GM23248 (cell line): Measurements from ENCODE around the gene TMED7. TPM values are rescaled to one million over a fixed set of nuclear protein-coding genes. Genes with fewer than 3 reads are reported as not detected.
A peak's percentile ranks its signal among the peaks of the same experiment; 100 is the strongest.
"Not testable (repeated sequence)": the region's sequence is repeated elsewhere in the genome, so short reads cannot be mapped to it uniquely, and the experiment has no call there.

ENCODE experiments used
- DNase-seq: peaks from one replicate; pipeline ENCODE4 v3.0.0-alpha.2; 2015
- H2AFZ ChIP-seq: fragments of 200-600 bp; sonication (generic); 2 replicates; pipeline ENCODE4 v1.6.1; 2016; ENCODE audit warnings: antibody characterized with exemption
- H3F3A ChIP-seq: fragments of 200-600 bp; sonication (generic); 2 replicates; pipeline ENCODE4 v1.6.1; 2016; ENCODE audit warnings: mild to moderate bottlenecking, antibody characterized with exemption, mixed run types; ENCODE audit not compliant: insufficient read depth
- H3K27ac ChIP-seq: fragments of 200-600 bp; sonication (generic); 2 replicates; pipeline ENCODE4 v1.5.1; 2016; ENCODE audit warnings: mild to moderate bottlenecking
- H3K27me3 ChIP-seq: fragments of 200-600 bp; sonication (generic); replicated peaks from 2 replicates; pipeline ENCODE4 v1.6.1; 2016; ENCODE audit warnings: mild to moderate bottlenecking; ENCODE audit not compliant: insufficient read depth
- H3K36me3 ChIP-seq: fragments of 200-600 bp; sonication (generic); 2 replicates; pipeline ENCODE4 v1.6.1; 2016; ENCODE audit warnings: low read depth, mild to moderate bottlenecking
- H3K4me1 ChIP-seq: fragments of 200-600 bp; sonication (generic); 2 replicates; pipeline ENCODE4 v1.6.1; 2016; ENCODE audit warnings: mild to moderate bottlenecking; ENCODE audit not compliant: insufficient read depth
- H3K4me2 ChIP-seq: fragments of 200-600 bp; sonication (generic); one replicate; pipeline ENCODE4 v1.6.1; 2016; ENCODE audit warnings: mild to moderate bottlenecking; ENCODE audit not compliant: unreplicated experiment
- H3K4me3 ChIP-seq: fragments of 200-600 bp; sonication (generic); 2 replicates; pipeline ENCODE4 v1.5.1; 2016; ENCODE audit warnings: mild to moderate bottlenecking
- H3K79me2 ChIP-seq: fragments of 200-600 bp; sonication (generic); 2 replicates; pipeline ENCODE4 v1.6.1; 2016; ENCODE audit warnings: mild to moderate bottlenecking; ENCODE audit not compliant: insufficient read depth
- H3K9ac ChIP-seq: fragments of 200-600 bp; sonication (generic); 2 replicates; pipeline ENCODE4 v1.6.1; 2016; ENCODE audit warnings: mild to moderate bottlenecking
- H3K9me2 ChIP-seq: fragments of 200-600 bp; sonication (generic); 2 replicates; pipeline ENCODE4 v1.6.1; 2016; ENCODE audit warnings: mixed run types, mild to moderate bottlenecking, moderate library complexity; ENCODE audit not compliant: insufficient read depth
- H3K9me3 ChIP-seq: fragments of 200-600 bp; sonication (generic); one replicate; pipeline ENCODE4 v1.6.1; 2017; ENCODE audit warnings: low read depth
- H4K20me1 ChIP-seq: fragments of 200-600 bp; sonication (generic); 2 replicates; pipeline ENCODE4 v1.6.0; 2016; ENCODE audit not compliant: insufficient read depth
- EZH2 ChIP-seq: fragments of 200-600 bp; sonication (generic); IDR thresholded peaks from 2 replicates; pipeline ENCODE4 v1.6.1; 2018; ENCODE audit warnings: antibody characterized with exemption, mild to moderate bottlenecking; ENCODE audit not compliant: insufficient read depth, poor library complexity, severe bottlenecking
- EZH2phosphoT487 ChIP-seq: fragments of 200-600 bp; sonication (generic); IDR thresholded peaks from 2 replicates; pipeline ENCODE4 v1.6.1; 2018; ENCODE audit warnings: antibody characterized with exemption, moderate library complexity, mild to moderate bottlenecking, low read depth; ENCODE audit not compliant: insufficient read depth
- WGBS, 2 experiments: methylation state at CpG; one replicate each; pipeline ENCODE4 v1.1.6; 2015 to 2017; ENCODE audit warnings: low lambda C conversion rate in 2 of 2, low coverage in 1 of 2; ENCODE audit errors: missing lambda C conversion rate in 2 of 2; 5-methylcytosine and 5-hydroxymethylcytosine counted together
- in situ Hi-C: fragments of 300-500 bp; cut with MboI; formaldehyde crosslinking; loops from 2 replicates; pipeline ENCODE4 v1.15.0; 2020
- polyA plus RNA-seq: library from polyadenylated mRNA; unstranded; fragments of >200 nt; fragmentation: Nextera tagmentation; extraction: Ambion mirVana; gene quantifications from 2 replicates; pipeline ENCODE4 v1.2.1, GENCODE V29; 2016
- total RNA-seq: library from RNA; depleted of rRNA; stranded (reverse); fragments of >200 nt; shearing (Covaris generic); gene quantifications from 2 replicates; pipeline ENCODE4 v1.2.3, GENCODE V29; 2014; rRNA removed

The TMED7 gene
- total RNA-seq = 152 and 163 TPM in 2 replicates
- polyA plus RNA-seq = 97.7 and 98.7 TPM in 2 replicates

DNA sequence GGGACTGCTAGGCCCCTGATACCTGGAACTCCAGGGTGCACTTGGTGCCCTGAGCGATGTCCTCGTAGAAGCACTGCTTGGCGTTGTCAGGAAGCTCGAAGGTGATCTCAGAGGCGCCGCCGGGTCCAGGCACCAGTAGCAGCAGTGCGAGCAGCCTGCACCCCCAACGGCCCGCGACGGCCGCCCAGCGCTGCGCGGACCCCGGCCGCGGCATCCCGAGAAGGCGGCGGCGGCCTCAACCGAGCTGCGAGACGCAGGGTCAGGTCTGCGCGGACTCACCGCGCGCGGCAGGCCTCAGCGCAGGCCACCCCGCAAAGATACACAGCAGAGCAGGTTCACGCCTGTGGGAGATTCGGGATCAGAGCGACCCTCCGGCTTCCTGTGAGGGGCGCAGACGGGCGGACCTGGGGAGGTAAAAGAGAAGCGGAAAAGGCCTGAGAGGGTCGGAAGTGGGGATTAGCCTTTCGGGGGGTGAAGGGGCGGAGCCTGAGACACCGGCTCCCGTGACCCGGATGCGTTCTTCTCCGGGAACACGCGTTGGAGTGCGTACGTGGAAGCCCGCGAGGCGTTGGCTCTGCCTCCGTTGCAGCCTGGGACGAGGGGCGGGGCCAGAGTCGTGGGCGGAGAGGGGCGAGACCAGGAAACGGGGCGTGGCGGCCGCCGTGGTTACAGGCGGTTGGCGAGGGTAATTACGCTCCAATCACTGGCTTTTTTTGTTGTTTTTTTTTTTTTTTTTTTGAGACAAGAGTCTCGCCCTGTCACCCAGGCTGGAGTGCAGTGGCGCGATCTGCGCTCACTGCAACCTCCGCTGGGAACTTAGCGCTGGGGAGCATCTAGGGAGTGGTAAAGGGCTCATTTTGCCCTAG, at the start of gene TMED7:
Gene TMED7, minus strand, starts transcription at position 458 of the 866 bp plus-strand sequence. Its CDS starts 244 bp downstream, at position 214.
- H3K4me1 ChIP-seq = peaks cover 22% of the 10 kb centered on the region
- peak within 1 kb of the TSS; percentile 97 for H3K4me3 ChIP-seq
- H3K27ac ChIP-seq = peak within 1 kb of the TSS; percentile 96
- peak within 1 kb of the TSS; percentile 95 for H2AFZ ChIP-seq
- no peak for TF ChIP-seq EZH2phosphoT487
- TF ChIP-seq EZH2 = no peak
- H3K36me3 ChIP-seq = no peaks in the 10 kb centered on the region; the same call in 1 of the 2 replicates
- WGBS, 2 experiments = 1% methylated on average over 50 to 77 of the region's 77 CpGs
- in situ Hi-C loops = loop anchor here (10.0 kb wide), 1 partner anchor 209 kb away; no protein-coding TSS in a partner anchor
- DNase-seq = peak; percentile 100
- H3K9me3 ChIP-seq = no peaks in the 10 kb centered on the region
- no peaks in the 10 kb centered on the region for H3K9me2 ChIP-seq
- peaks cover 51% of the 10 kb centered on the region for H3K79me2 ChIP-seq
- H3K27me3 ChIP-seq = no peaks in the 10 kb centered on the region
- peak within 1 kb of the TSS; percentile 93 for H3K4me2 ChIP-seq
- 0 out of 2 replicates have a peak, but pooled peaks cover 4% of the 10 kb centered on the region for H4K20me1 ChIP-seq
- peaks cover 4% of the 10 kb centered on the region; the same call in 1 of the 2 replicates for H3F3A ChIP-seq
- H3K9ac ChIP-seq = peak within 1 kb of the TSS; percentile 99

DNA sequence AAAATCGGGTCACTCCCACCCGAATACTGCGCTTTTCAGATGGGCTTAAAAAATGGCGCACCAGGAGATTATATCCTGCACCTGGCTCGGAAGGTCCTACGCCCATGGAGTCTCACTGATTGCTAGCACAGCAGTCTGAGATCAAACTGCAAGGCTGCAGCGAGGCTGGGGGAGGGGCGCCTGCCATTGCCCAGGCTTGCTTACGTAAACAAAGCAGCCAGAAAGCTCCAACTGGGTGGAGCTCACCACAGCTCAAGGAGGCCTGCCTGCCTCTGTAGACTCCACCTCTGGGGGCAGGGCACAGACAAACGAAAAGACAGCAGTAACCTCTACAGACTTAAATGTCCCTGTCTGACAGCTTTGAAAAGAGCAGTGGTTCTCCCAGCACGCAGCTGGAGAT, 48.9 kb upstream of the TMED7 start:
- in situ Hi-C loops, H3K27me3 ChIP-seq, H3K9ac ChIP-seq, H3K9me2 ChIP-seq, H3F3A ChIP-seq, H4K20me1 ChIP-seq, H2AFZ ChIP-seq, DNase-seq, H3K79me2 ChIP-seq, H3K4me3 ChIP-seq, H3K4me2 ChIP-seq, H3K27ac ChIP-seq, H3K36me3 ChIP-seq, H3K9me3 ChIP-seq, H3K4me1 ChIP-seq: not testable (repeated sequence)
- 44 to 45% methylated on average over 11 of the region's 11 CpGs for WGBS, 2 experiments

DNA sequence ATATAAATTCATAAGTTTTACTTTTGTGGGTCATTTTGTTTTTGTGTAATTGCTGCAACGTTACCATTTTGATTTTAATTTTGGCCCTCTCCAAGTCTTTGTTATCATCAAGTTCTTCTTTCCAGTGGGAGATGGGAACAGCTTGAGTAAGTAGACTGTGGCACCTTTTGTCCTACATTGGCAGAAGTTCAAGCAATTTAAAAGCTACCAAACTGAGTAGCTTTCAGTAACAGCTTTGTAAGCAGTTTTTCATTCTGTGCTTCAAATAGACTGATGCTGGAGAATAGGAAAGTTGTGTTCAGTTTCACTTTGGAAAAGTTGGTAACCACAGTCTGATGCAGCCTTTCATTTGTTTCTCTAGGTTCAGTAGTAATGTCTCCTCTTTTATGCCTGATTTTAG, 47.8 kb upstream of the TMED7 start:
- H3K9me3 ChIP-seq = no peaks in the 10 kb centered on the region
- H3K9me2 ChIP-seq = no peaks in the 10 kb centered on the region
- no peak overlapping the region for H3K4me3 ChIP-seq
- in situ Hi-C loops = no loop called here
- no peaks in the 10 kb centered on the region for H3K79me2 ChIP-seq
- no peak overlapping the region for H2AFZ ChIP-seq
- H3K9ac ChIP-seq = no peak overlapping the region
- H3K4me2 ChIP-seq = no peak overlapping the region
- H3K36me3 ChIP-seq = no peaks in the 10 kb centered on the region
- no peak overlapping the region for H3K27ac ChIP-seq
- WGBS, 2 experiments = 0% methylated on average over 1 of the region's 1 CpG
- H3K4me1 ChIP-seq = no peaks in the 10 kb centered on the region
- no peaks in the 10 kb centered on the region; the same call in 1 of the 2 replicates for H3K27me3 ChIP-seq
- TF ChIP-seq EZH2 = no peak
- DNase-seq = no peak
- H3F3A ChIP-seq = no peaks in the 10 kb centered on the region
- no peaks in the 10 kb centered on the region for H4K20me1 ChIP-seq

DNA sequence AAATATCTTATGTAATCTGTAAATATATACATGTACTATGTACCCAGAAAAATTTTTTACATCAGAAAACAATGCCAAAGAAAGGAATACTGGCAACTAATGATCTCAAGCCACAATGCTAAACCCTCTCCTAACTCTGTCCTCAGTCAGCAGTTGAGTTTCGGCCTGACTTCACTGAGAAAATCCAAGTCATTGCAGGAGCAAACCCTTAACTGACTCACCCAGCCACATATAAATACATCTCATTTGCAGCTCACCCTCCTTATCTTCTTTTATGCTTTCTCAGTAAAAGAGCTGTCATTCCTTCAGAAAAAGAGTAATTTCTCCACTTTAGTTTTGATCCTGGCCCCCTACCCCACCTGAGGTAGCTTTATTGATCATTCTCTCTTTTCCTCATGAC, 46.1 kb upstream of the TMED7 start:
- DNase-seq = no peak
- Histone ChIP-seq H3K9me3 (no peaks in the 10 kb centered on the region), H4K20me1 (no peaks in the 10 kb centered on the region), H3K4me1 (no peaks in the 10 kb centered on the region), H3K27me3 (no peaks in the 10 kb centered on the region; the same call in 1 of the 2 replicates), H3K27ac (no peak overlapping the region), H3K9ac (no peak overlapping the region), H3K36me3 (no peaks in the 10 kb centered on the region), H3K4me2 (no peak overlapping the region), H3K79me2 (no peaks in the 10 kb centered on the region), H3F3A (no peaks in the 10 kb centered on the region), H3K4me3 (no peak overlapping the region), H2AFZ (no peak overlapping the region), H3K9me2 (no peaks in the 10 kb centered on the region)
- no peak for TF ChIP-seq EZH2
- no peak for TF ChIP-seq EZH2phosphoT487
- WGBS, 2 experiments = 65 to 79% methylated on average over 1 of the region's 1 CpG
- in situ Hi-C loops = no loop called here
